ENCODE data around the gene HMGB1. TPM values are rescaled to one million over a fixed set of nuclear protein-coding genes. Genes with fewer than 3 reads are reported as not detected.

The HMGB1 gene
- total and polyA plus RNA-seq, 2 donors (not counting 3 experiments of a cell fraction or from before 2014, with no cell fraction given): 111 to 670 TPM

DNA sequence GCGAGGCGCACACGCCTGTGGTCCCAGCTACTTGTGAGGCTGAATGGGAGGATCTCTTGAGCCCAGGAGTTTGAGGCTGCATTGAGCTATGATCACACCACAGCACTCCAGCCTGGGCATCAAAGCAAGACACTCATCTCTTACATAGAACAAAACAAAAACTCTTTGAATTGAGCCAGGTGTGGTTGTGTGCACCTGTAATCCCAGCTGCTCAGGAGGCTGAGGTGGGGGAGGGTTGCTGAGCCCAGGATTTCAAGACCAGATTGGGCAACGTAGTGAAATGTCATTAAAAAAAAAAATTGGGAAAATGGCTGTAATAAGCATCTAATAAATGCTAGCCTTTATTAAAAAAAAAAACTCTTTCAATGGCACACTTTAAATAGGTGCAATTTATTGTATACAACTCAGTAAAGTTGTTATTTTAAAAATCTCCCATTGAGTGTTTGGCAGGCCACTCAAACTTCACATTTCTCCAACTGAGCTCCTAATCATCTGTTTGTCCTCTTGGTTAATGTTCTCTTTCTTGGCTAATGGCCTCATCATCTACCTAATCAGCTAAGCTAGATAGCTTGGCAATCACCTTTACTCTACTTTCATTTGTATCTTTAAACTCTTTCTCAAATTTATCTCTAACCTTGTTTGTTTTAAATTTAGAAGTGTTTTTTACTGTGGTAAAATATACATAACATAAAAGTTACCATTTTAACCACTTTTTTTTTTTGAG lies 28.1 kb upstream of the HMGB1 start:
- Histone ChIP-seq H3K27me3 (ENCODE audit: control insufficient read depth in 2 of 2, insufficient read depth in 2 of 2, low read length in 2 of 2) (no peaks in the 10 kb centered on the region), H3K27ac (ENCODE audit: insufficient read depth, low read depth, low read length) (no peak overlapping the region), H3K36me3 (ENCODE audit: control insufficient read depth in 2 of 2, extremely low read depth in 1 of 2, insufficient read depth in 2 of 2, low read length in 2 of 2) (no peaks in the 10 kb centered on the region), H3K4me2 (ENCODE audit: insufficient read depth, low read length) (no peak overlapping the region), H2AFZ (ENCODE audit: low read depth, low read length) (no peak overlapping the region), H3K4me3 (replicated peaks in 1 of 3; ENCODE audit: insufficient read depth in 1 of 3, low read depth in 1 of 3, low read length in 3 of 3) (no peak overlapping the region), H3K9me1 (replicated peaks; ENCODE audit: control insufficient read depth, extremely low read depth, insufficient read depth, low read length) (no peaks in the 10 kb centered on the region), H3K79me2 (ENCODE audit: control insufficient read depth, insufficient read depth, low read length) (no peaks in the 10 kb centered on the region), H3K9ac (replicated peaks; ENCODE audit: extremely low read depth, insufficient read depth, low read length) (no peak overlapping the region), H3K4me1 (ENCODE audit: control insufficient read depth, extremely low read depth, insufficient read depth, low read length) (no peaks in the 10 kb centered on the region), H4K20me1 (replicated peaks; ENCODE audit: control insufficient read depth, extremely low read depth, insufficient read depth, low read length) (no peaks in the 10 kb centered on the region), H3K9me3 (replicated peaks; ENCODE audit: control insufficient read depth, insufficient read depth, low read length) (no peaks in the 10 kb centered on the region)
- DNase-seq (ENCODE audit: low read depth, low spot score) (no peak), FAIRE-seq (no peak)
- intact Hi-C loops (cut with micrococcal nuclease) (no loop called here), dilution Hi-C loops (cut with MboI; ENCODE audit: extremely low pct_ligation_motif_present, low sequenced_read_pairs) (no loop called here)
- ChIA-PET CTCF (no interaction called here), POLR2A (no interaction called here)
- TF ChIP-seq EZH2 (IDR thresholded peaks at IDR 0.05; ENCODE audit: borderline replicate concordance, low read depth, low read length, severe bottlenecking) (no peak), JUN (IDR thresholded peaks at IDR 0.05; ENCODE audit: borderline replicate concordance, insufficient read depth, insufficient read length, low read depth) (no peak)
- no TSS peak for BruUV-seq (replicated peaks)

DNA sequence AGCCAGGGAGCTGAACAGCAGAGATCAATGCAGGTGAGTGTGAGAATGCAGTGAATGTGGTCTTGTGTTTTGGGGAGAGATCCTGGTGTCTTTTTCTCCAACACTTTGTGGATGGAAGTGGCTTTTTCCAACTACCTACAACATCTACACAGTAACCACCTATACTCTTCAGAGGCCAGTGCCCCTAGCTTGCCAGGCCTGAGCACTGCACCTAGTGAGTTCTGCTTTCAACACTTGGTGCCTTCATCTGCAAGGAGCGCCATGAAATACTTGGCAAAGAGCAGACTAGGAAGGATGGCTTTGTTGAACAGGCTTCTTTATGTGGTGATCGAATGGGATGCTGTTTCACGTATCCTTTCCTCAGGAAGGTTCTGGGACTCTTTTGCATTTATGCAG lies 21.3 kb upstream of the HMGB1 start:
- no peak for DNase-seq (ENCODE audit: low read depth, low spot score)
- Histone ChIP-seq H3K4me3 (replicated peaks in 1 of 3; ENCODE audit: insufficient read depth in 1 of 3, low read depth in 1 of 3, low read length in 3 of 3) (no peak overlapping the region), H3K9me3 (replicated peaks; ENCODE audit: control insufficient read depth, insufficient read depth, low read length) (no peaks in the 10 kb centered on the region), H3K9ac (replicated peaks; ENCODE audit: extremely low read depth, insufficient read depth, low read length) (no peak overlapping the region), H3K27me3 (ENCODE audit: control insufficient read depth in 2 of 2, insufficient read depth in 2 of 2, low read length in 2 of 2) (peaks cover 9 to 10% of the 10 kb centered on the region in 2 experiments), H3K9me1 (replicated peaks; ENCODE audit: control insufficient read depth, extremely low read depth, insufficient read depth, low read length) (no peaks in the 10 kb centered on the region), H3K4me1 (ENCODE audit: control insufficient read depth, extremely low read depth, insufficient read depth, low read length) (no peaks in the 10 kb centered on the region), H3K36me3 (ENCODE audit: control insufficient read depth in 2 of 2, extremely low read depth in 1 of 2, insufficient read depth in 2 of 2, low read length in 2 of 2) (no peaks in the 10 kb centered on the region), H3K27ac (ENCODE audit: insufficient read depth, low read depth, low read length) (no peak overlapping the region), H4K20me1 (replicated peaks; ENCODE audit: control insufficient read depth, extremely low read depth, insufficient read depth, low read length) (no peaks in the 10 kb centered on the region), H3K79me2 (ENCODE audit: control insufficient read depth, insufficient read depth, low read length) (no peaks in the 10 kb centered on the region), H2AFZ (ENCODE audit: low read depth, low read length) (no peak overlapping the region), H3K4me2 (ENCODE audit: insufficient read depth, low read length) (no peak overlapping the region)
- ChIA-PET CTCF (interaction anchor here (1.5 kb wide), 1 partner anchor 20 kb away, joined by 4 read pairs; no protein-coding TSS in a partner anchor), POLR2A (no interaction called here)
- FAIRE-seq: no peak
- intact Hi-C loops (cut with micrococcal nuclease) (no loop called here), dilution Hi-C loops (cut with MboI; ENCODE audit: extremely low pct_ligation_motif_present, low sequenced_read_pairs) (no loop called here)
- TF ChIP-seq JUN (IDR thresholded peaks at IDR 0.05; ENCODE audit: borderline replicate concordance, insufficient read depth, insufficient read length, low read depth) (no peak), GATA2 (IDR thresholded peaks at IDR 0.05; ENCODE audit: insufficient read depth, insufficient read length, low read depth, low read length) (no peak), FOS (IDR thresholded peaks at IDR 0.05; ENCODE audit: borderline replicate concordance, insufficient read depth, low read length) (no peak), POLR2A (IDR thresholded peaks at IDR 0.05; ENCODE audit: low read depth, low read length) (no peak), MAX (IDR thresholded peaks at IDR 0.05; ENCODE audit: insufficient read depth, insufficient read length) (no peak), EZH2 (IDR thresholded peaks at IDR 0.05; ENCODE audit: borderline replicate concordance, low read depth, low read length, severe bottlenecking) (no peak), CTCF (IDR thresholded peaks at IDR 0.05; ENCODE audit: extremely low read depth in 1 of 2, insufficient read depth in 1 of 2, low read depth in 1 of 2, low read length in 2 of 2) (no peak), MYC (IDR thresholded peaks at IDR 0.05; ENCODE audit: low read depth, low read length) (no peak), POLR2AphosphoS5 (IDR thresholded peaks at IDR 0.05; ENCODE audit: insufficient read depth, low read depth, low read length) (no peak)
- no TSS peak for BruUV-seq (replicated peaks)

Measured in endothelial cell of umbilical vein (primary cell).